Coronary artery (tissue), 2 donors: ENCODE measurements around the gene CD7.

Source experiments
- DNase-seq: peaks from one replicate; pipeline ENCODE4 v3.0.0-alpha.2; 2017; ENCODE audit warnings: low spot score
- H3K27ac ChIP-seq, 2 donors: fragments of 200-600 bp; sonication (generic); one replicate each; pipeline ENCODE4 v1.5.1; 2016 to 2019
- H3K4me3 ChIP-seq: fragments of 200-600 bp; sonication (generic); 2 replicates; pipeline ENCODE4 v1.5.1; 2016; ENCODE audit warnings: mild to moderate bottlenecking, moderate library complexity
- TF ChIP-seq, protein P1 (sequence below): fragments of 200-600 bp; sonication (generic); IDR thresholded peaks from one replicate; pipeline ENCODE4 v1.5.1; 2019; ENCODE audit warnings: antibody characterized with exemption

The CD7 gene

DNA sequence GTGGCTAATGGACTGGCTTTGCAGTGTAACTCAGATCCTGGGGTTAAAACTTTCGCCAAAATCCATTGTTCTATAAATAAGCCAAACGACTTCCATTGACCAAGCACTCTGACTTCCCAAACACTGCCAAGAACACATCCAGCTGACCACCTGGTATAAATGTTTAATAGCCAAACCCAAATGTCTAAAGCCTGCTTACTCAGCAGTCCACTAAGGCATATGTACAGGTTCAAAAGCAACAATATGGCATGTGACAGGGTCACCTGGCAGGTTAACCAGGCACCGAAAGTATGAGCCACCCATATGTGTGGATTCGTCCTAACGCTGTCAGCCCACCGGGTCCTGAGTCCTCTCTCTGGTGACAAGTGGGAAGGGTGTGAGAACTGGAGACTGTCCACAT is 46.0 kb downstream of the CD7 start:
- Histone ChIP-seq H3K4me3 (peak overlapping the region; percentile 100), H3K27ac (no peak overlapping the region)
- no peak for DNase-seq
- TF ChIP-seq, protein P1, sequence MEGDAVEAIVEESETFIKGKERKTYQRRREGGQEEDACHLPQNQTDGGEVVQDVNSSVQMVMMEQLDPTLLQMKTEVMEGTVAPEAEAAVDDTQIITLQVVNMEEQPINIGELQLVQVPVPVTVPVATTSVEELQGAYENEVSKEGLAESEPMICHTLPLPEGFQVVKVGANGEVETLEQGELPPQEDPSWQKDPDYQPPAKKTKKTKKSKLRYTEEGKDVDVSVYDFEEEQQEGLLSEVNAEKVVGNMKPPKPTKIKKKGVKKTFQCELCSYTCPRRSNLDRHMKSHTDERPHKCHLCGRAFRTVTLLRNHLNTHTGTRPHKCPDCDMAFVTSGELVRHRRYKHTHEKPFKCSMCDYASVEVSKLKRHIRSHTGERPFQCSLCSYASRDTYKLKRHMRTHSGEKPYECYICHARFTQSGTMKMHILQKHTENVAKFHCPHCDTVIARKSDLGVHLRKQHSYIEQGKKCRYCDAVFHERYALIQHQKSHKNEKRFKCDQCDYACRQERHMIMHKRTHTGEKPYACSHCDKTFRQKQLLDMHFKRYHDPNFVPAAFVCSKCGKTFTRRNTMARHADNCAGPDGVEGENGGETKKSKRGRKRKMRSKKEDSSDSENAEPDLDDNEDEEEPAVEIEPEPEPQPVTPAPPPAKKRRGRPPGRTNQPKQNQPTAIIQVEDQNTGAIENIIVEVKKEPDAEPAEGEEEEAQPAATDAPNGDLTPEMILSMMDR: no peak

DNA sequence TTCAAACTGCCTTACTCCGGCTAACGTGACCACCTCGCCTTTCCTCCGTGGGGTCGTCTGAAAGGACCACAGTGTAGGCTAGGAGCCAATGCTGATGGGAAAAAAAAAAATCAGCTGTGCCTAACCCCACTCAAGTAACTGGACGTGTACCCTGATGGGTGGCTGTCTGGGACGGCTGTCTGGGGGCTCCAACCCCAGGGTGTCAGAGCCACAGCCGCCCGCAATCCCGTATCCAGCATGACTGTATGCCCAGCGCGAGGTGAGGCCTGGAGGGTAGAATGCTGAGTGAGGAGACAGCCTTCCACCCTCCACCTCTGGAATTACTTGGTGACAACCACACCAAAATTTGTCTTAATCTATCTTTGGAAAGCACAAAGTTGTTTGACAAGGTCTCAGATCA is 46.8 kb downstream of the CD7 start:
- TF ChIP-seq, protein P1: no peak
- Histone ChIP-seq H3K27ac (peak overlapping the region; percentile 2 to 10), H3K4me3 (no peak overlapping the region)
- DNase-seq: no peak

DNA sequence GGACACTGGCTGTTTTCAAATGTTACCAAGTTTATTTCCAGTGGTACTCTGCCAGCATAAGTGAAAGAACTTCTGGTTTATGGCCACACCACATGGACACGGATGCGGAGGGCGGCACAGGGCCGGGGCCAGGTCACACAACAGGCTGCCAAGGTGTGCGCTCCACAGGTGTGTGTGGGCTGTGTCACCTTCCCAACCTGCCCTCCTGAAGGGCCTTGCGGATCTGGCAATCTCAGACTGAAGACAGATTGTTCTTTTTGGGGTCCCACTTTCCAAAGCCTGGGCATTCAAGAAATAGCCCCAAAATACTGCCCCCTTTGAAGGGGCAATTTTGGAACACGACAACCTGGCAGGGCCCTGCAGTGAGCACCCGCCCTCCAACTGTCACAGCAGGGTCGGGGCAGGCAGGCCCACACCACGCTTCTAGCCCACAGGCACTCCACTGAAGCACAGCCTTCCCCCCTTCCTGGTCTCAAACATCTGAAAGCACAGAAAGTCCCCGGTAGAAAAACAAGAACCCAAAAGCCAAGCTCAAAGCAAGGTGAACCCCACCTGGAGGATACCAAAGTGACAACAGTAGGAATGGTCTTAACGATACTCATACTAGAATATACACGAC is 47.4 kb downstream of the CD7 start:
- H3K27ac ChIP-seq: peak overlapping the region; percentile 2 to 10
- peak; percentile 67 for DNase-seq
- TF ChIP-seq, protein P1: no peak
- H3K4me3 ChIP-seq: no peak overlapping the region

DNA sequence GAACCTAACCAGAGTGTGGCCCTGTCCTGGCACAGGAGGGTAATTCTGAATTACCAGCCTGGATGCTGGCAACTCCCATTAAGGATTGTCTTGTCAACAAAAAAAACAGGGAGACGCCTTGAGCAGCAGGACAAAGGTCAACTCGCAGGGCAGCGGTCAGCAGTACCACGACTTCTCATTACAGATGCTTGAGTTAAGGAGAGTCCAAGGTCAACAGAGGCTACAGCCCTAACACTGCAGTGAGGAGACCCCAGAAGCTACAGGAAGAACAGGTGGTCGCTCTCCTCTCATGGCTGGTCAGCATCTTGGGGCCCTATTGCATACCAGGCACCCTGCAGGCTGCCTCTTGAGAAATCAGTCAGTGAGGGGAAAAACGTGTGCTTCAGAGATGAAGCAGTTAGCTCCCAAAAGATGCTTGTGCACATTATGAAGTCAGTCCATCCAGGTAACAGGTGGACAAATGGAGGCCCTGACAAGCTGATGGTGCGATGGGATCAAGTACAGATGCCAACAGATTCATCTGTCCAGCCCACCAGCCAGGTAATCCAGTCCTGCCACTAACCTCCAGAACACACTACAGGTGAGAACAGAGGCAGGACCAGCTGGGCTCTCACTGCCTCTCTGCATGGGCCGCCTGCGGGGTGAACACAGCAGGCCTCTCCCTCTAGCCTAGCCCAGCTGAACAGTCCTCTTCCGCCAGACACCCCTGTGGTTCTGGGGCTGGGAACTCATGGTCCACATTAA is 48.1 kb downstream of the CD7 start:
- Histone ChIP-seq H3K27ac (peak overlapping the region; percentile 2 to 10), H3K4me3 (no peak overlapping the region)
- DNase-seq: no peak
- TF ChIP-seq, protein P1: no peak

DNA sequence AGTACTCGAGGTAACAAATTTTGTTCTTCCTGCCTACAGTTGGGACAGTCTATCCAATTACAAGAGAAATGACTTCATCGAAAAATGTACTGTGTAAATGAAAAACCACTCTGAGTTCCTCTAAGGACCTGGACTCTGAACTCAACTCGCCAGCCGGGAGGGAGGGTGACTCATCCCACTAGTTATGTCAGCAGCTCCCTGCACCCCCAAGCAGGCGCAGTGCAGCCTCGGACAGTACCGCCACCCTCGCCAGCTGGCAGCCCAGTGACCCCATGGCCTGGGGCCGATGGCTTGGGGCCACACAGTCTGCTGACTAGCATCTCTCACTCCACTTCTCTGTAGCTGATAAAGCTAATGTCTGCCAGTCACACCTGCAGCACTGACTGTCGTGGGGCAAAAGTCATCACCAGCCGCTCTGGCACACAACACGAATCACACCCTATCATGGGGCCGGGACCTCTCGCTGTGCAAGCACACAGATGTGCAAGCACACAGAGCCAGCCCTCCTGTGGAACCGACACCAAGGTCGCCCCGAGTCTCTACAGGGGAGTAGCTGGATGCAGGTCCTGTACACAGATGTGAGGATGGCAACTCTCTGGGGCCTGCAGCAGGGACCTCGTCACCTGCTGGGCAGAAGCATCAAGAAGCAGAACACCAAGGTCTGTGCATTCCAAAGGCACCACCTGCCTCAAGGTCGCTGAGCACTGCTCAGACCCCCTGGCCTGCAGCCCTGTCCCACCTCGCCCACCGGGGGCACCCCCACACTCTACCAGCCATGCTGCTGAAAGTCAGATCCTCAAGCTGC is 49.6 kb downstream of the CD7 start:
- peak overlapping the region; percentile 59 for H3K4me3 ChIP-seq
- peak; percentile 97 for DNase-seq
- TF ChIP-seq, protein P1: no peak
- peak overlapping the region; percentile 89 to 93 for H3K27ac ChIP-seq

DNA sequence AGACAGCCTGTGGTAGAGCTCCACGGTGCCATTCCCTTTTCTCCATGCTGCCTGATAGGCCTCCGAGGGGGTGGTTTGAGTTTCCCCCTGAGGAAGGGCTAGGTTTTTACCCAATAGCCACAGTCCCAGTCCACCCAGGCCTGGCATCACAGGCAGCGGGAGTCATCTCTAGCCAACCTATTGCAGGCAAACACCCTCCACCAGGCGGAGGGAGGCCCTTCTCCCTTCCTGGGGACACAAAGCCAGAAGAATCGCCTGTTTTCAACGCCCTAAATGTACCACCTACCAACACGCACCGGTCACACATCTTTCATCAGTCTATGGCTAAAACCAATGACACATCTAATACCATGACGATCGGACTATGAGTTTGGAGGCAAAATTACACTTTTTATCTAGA is 51.3 kb downstream of the CD7 start:
- TF ChIP-seq, protein P1: no peak
- DNase-seq: no peak
- no peak overlapping the region for H3K4me3 ChIP-seq
- peak overlapping the region; percentile 89 to 93 for H3K27ac ChIP-seq
